ENCODE measurements around the gene RCC2. TPM values are rescaled to one million over a fixed set of nuclear protein-coding genes. Genes with fewer than 3 reads are reported as not detected.
"Not testable (repeated sequence)": the region's sequence is repeated elsewhere in the genome, so short reads cannot be mapped to it uniquely, and the experiment has no call there.

Gene RCC2
- 10 to 100 TPM; 11.8 to 50.4 (median 25.7) TPM for total RNA-seq

DNA sequence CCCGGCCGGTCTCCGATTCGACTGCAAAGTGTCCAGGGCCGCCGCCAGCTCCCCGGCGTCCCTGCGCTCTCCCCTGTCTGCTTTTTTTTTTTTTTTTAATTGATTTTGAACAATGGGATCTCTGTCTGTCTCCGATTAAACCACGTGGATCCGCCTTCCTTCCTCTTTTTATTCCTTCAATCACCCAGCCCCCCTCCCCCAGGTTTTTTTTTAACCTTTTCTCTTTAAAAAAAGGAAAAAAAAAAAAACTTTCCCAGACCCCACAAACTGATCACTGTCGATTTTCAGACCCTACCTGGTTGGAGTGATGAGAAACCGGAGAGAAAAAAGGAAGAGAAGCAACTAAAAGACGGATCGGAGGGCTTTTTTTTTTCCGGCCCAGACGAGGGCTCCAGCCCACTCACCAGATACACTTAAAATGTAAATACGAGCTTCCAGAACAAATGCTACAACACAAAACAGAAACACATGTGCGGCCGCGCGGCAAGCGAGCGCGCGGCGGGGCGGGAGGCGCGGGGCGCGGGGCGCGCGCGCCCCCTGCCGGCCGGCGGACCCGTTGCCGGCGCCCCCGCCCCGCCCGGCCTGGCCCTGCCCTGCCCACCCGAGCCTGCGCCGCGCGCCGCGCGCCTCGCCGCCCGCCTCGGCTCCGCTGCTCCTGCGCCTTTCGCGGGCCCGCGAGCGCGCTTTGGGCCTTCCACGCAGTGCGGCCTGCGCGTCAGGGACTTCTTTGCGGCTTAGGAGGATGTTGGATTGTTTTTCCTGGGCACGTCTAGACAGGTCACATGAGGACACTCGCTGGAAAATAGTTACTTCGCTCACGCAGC, at the start of gene RCC2:
Gene RCC2 (minus strand): TSS at position 428 of the 824 bp plus-strand sequence. CDS start 1,163 bp downstream, outside the sequence.
- Histone ChIP-seq H3K4me3 (peak within 1 kb of the TSS; percentile 75 to 97), H3K27me3 (no peaks in the 10 kb centered on the region), H3K4me1 (no peaks in the 10 kb centered on the region), H3K27ac (peak within 1 kb of the TSS; percentile 84 to 85), H3K36me3 (no peaks in the 10 kb centered on the region), H3K9me3 (no peaks in the 10 kb centered on the region)
- DNase-seq, result peak; percentile 42 to 72
- peak in 1 of 2 donors; percentile 13 for TF ChIP-seq POLR2A (IDR thresholded peaks at IDR 0.05)
- TF ChIP-seq CTCF (IDR thresholded peaks at IDR 0.05), result peak in 3 of 4 experiments; percentile 6 to 53 (median 42)
- intact Hi-C loops (cut with DNase I; ENCODE audit: low total_unique reads), result no loop called here

- Histone ChIP-seq H3K4me1 (no peaks in the 10 kb centered on the region), H3K4me3 (no peak overlapping the region), H3K9me3 (no peaks in the 10 kb centered on the region), H3K36me3 (no peaks in the 10 kb centered on the region), H3K27ac (no peak overlapping the region), H3K27me3 (no peaks in the 10 kb centered on the region)
- DNase-seq, result no peak
- TF ChIP-seq POLR2A (IDR thresholded peaks at IDR 0.05), result no peak
- TF ChIP-seq CTCF (IDR thresholded peaks at IDR 0.05), result no peak
- intact Hi-C loops (cut with DNase I; ENCODE audit: low total_unique reads), result no loop called here
Measured at GRCh38 chr1:17486242-17486641, 46.8 kb upstream of the RCC2 start.

DNA sequence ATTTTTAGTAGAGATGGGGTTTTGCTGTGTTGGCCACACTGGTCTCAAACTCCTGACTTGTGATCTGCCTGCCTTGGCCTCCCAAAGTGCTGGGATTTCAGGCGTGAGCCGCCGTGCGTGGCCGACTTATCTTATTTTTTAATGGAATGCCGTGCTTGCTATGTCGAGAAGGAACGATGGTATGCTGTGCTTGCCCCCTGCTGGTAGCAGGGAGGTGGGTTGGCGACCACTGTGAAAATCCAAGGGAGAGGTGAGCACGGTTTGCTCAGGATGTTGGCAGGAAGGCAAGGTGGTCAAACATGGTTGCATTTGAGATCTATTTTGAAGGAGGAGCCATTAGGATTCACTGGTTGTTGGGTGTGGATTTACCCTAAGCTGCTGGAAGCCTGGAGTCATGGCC, 45.8 kb upstream of the RCC2 start:
- TF ChIP-seq POLR2A (IDR thresholded peaks at IDR 0.05), result no peak
- TF ChIP-seq CTCF (IDR thresholded peaks at IDR 0.05), result no peak
- Histone ChIP-seq H3K27ac (no peak overlapping the region), H3K4me3 (no peak overlapping the region), H3K36me3 (no peaks in the 10 kb centered on the region), H3K4me1 (no peaks in the 10 kb centered on the region), H3K27me3 (no peaks in the 10 kb centered on the region), H3K9me3 (no peaks in the 10 kb centered on the region)
- no peak for DNase-seq
- intact Hi-C loops (cut with DNase I; ENCODE audit: low total_unique reads), result no loop called here

DNA sequence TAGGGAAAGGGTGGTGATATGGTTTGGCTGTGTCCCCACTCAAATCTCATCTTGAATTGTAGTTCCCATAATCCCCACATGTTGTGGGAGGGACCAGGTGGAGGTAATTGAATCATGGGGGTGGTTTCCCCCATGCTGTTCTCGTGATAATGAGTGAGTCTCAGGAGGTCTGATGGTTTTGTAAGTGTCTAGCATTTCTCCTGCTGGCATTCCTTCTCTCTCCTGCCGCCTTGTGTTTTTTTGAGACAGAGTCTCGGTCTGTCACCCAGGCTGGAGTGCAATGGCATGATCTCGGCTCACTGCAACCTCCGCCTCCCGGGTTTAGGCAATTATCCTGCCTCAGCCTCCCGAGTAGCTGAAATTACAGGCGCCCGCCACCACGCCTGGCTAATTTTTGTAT, 42.5 kb upstream of the RCC2 start:
- H3K27me3 ChIP-seq; H3K4me3 ChIP-seq; H3K36me3 ChIP-seq; H3K27ac ChIP-seq; intact Hi-C loops (cut with DNase I; ENCODE audit: low total_unique reads); H3K4me1 ChIP-seq; H3K9me3 ChIP-seq; DNase-seq: not testable (repeated sequence)

- H3K27me3 ChIP-seq, result no peaks in the 10 kb centered on the region
Measured at GRCh38 chr1:17480846-17481245, 41.4 kb upstream of the RCC2 start.

More at GRCh38 chr1:17480846-17481245, 41.4 kb upstream of the RCC2 start:
- H3K9me3 ChIP-seq, result no peaks in the 10 kb centered on the region
- H3K4me3 ChIP-seq, result no peak overlapping the region
- no peak for DNase-seq
- H3K27ac ChIP-seq, result no peak overlapping the region
- intact Hi-C loops (cut with DNase I; ENCODE audit: low total_unique reads), result no loop called here
- no peaks in the 10 kb centered on the region for H3K36me3 ChIP-seq
- TF ChIP-seq POLR2A (IDR thresholded peaks at IDR 0.05) (no peak), CTCF (IDR thresholded peaks at IDR 0.05) (no peak)
- H3K4me1 ChIP-seq, result no peaks in the 10 kb centered on the region

Measured in uterus (tissue), 4 donors.